ENCODE data around the gene CETP. TPM values are rescaled to one million over a fixed set of nuclear protein-coding genes. Genes with fewer than 3 reads are reported as not detected.

CETP gene
- total and polyA plus RNA-seq, 2 of the 13 experiments (the other 11 are each of a cell fraction or from before 2014, with no cell fraction given): 0.31 to 9.8 TPM

- TF ChIP-seq ZNF354B (CRISPR knock-in tag; IDR thresholded peaks at IDR 0.05) (no peak), ZSCAN30 (CRISPR knock-in tag; IDR thresholded peaks at IDR 0.05) (no peak; the same call in 1 of the 2 replicates), KDM6A (CRISPR knock-in tag; IDR thresholded peaks at IDR 0.05; ENCODE audit: low read depth) (no peak), ZNF275 (CRISPR knock-in tag; IDR thresholded peaks at IDR 0.05; ENCODE audit: borderline replicate concordance) (0 out of 2 replicates have a peak, but pooled peaks have one; percentile 63), ZNF576 (CRISPR knock-in tag; IDR thresholded peaks at IDR 0.05) (no peak), TCF7 (IDR thresholded peaks at IDR 0.05; ENCODE audit: low read depth) (peak; percentile 58; the same call in 1 of the 2 replicates), NFAT5 (CRISPR knock-in tag; IDR thresholded peaks at IDR 0.05) (0 out of 2 replicates have a peak, but pooled peaks have one; percentile 48), ZBTB26 (CRISPR knock-in tag; IDR thresholded peaks at IDR 0.05; ENCODE audit: borderline replicate concordance) (peak; percentile 47), ZNF460 (CRISPR knock-in tag; IDR thresholded peaks at IDR 0.05; ENCODE audit: borderline replicate concordance) (peak; percentile 99), ARID2 (CRISPR knock-in tag; IDR thresholded peaks at IDR 0.05; ENCODE audit: borderline replicate concordance) (no peak), SRSF9 (IDR thresholded peaks at IDR 0.05; ENCODE audit: borderline replicate concordance, insufficient read depth, low read depth, low read length, poor library complexity, severe bottlenecking) (no peak), MED8 (CRISPR knock-in tag; IDR thresholded peaks at IDR 0.05; ENCODE audit: insufficient replicate concordance) (no peak), SP140L (CRISPR knock-in tag; IDR thresholded peaks at IDR 0.05; ENCODE audit: borderline replicate concordance) (no peak), ZBTB21 (CRISPR knock-in tag; IDR thresholded peaks at IDR 0.05) (no peak)
- TF ChIP-seq, protein P1, sequence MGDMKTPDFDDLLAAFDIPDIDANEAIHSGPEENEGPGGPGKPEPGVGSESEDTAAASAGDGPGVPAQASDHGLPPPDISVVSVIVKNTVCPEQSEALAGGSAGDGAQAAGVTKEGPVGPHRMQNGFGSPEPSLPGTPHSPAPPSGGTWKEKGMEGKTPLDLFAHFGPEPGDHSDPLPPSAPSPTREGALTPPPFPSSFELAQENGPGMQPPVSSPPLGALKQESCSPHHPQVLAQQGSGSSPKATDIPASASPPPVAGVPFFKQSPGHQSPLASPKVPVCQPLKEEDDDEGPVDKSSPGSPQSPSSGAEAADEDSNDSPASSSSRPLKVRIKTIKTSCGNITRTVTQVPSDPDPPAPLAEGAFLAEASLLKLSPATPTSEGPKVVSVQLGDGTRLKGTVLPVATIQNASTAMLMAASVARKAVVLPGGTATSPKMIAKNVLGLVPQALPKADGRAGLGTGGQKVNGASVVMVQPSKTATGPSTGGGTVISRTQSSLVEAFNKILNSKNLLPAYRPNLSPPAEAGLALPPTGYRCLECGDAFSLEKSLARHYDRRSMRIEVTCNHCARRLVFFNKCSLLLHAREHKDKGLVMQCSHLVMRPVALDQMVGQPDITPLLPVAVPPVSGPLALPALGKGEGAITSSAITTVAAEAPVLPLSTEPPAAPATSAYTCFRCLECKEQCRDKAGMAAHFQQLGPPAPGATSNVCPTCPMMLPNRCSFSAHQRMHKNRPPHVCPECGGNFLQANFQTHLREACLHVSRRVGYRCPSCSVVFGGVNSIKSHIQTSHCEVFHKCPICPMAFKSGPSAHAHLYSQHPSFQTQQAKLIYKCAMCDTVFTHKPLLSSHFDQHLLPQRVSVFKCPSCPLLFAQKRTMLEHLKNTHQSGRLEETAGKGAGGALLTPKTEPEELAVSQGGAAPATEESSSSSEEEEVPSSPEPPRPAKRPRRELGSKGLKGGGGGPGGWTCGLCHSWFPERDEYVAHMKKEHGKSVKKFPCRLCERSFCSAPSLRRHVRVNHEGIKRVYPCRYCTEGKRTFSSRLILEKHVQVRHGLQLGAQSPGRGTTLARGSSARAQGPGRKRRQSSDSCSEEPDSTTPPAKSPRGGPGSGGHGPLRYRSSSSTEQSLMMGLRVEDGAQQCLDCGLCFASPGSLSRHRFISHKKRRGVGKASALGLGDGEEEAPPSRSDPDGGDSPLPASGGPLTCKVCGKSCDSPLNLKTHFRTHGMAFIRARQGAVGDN (CRISPR knock-in tag; IDR thresholded peaks at IDR 0.05): peak; percentile 85
These were observed 2.7 kb downstream of the CETP start (continued) for GRCh38 chr16:56964243-56965148.
